ENCODE data around the gene FRMD4A. TPM values are rescaled to one million over a fixed set of nuclear protein-coding genes. Genes with fewer than 3 reads are reported as not detected.
"Not testable (repeated sequence)": the region's sequence is repeated elsewhere in the genome, so short reads cannot be mapped to it uniquely, and the experiment has no call there.

The FRMD4A gene
- total RNA-seq, 1 donor from 2014 or later: 0.64 TPM

DNA sequence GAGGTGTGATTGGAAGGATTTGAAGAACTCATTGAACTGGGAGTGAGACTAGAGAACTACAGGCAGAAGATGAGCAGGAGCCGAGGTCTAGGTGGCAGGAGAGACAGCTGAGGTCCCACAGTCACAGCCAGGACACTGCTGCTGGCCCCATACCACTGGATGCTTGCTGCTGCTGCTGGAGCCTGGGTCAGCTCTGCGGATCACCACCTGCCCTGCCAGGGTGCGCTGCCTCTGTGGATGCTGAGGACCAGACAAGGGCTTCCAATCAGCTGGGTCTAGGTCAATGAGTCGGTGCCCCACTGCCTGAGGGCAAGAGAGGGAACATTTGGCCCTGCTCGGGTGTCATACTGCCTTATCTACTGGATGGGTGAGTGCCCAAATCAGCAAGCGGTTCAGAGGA lies 94.4 kb downstream of the FRMD4A start:
- Mint-ChIP-seq H3K4me1 (no peaks in the 10 kb centered on the region), H3K4me3 (no peak overlapping the region), H3K27ac (no peak overlapping the region), H3K9me3 (peaks cover 4% of the 10 kb centered on the region), H3K27me3 (peaks cover 34% of the 10 kb centered on the region), H3K36me3 (ENCODE audit: low read depth) (no peaks in the 10 kb centered on the region)
- ATAC-seq (ENCODE audit: low read depth) (no peak), DNase-seq (no peak)
- intact Hi-C loops (cut with micrococcal nuclease): no loop called here
- CTCF ChIA-PET: no interaction called here
- POLR2A ChIA-PET: no interaction called here
- TF ChIP-seq CTCF (IDR thresholded peaks at IDR 0.05): no peak

DNA sequence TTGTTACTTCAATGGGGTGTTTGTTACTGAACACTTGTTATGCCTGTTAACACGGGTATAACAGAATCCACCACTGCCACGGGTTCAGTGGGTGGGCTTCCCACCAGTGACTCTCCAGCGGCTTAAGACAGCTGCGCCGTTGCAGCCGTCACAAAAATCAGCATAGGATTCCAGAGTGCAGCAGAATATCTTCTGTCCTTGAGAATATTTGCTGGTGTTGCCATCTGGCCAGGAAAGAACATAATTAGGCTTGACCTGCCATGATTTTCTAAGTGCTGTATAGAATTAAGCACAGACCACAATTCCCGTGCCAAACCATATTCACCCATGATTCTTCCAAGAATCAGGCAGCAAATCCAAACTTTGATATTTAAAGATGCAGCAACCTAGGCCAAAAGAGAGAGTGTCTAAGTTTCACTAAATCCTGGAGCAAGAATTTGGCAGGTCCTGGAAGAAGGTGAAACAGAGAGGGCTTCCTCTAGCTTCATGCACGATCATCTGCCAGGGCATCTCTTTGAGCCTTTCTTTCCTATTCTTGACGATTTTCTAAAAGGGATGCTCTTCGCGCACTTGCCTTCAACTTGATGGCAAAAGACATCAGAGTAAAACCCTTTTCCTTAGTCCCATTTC lies 95.0 kb downstream of the FRMD4A start:
- intact Hi-C loops (cut with micrococcal nuclease): no loop called here
- DNase-seq (no peak), ATAC-seq (ENCODE audit: low read depth) (no peak)
- H3K9me3 Mint-ChIP-seq: peaks cover 4% of the 10 kb centered on the region
- TF ChIP-seq CTCF (IDR thresholded peaks at IDR 0.05): no peak
- H3K36me3 Mint-ChIP-seq (ENCODE audit: low read depth): no peaks in the 10 kb centered on the region
- POLR2A ChIA-PET: no interaction called here
- no peak overlapping the region for H3K4me3 Mint-ChIP-seq
- no peaks in the 10 kb centered on the region for H3K4me1 Mint-ChIP-seq
- H3K27me3 Mint-ChIP-seq: peaks cover 34% of the 10 kb centered on the region
- no peak overlapping the region for H3K27ac Mint-ChIP-seq
- CTCF ChIA-PET: no interaction called here

GRCh38 chr10:14233566-14233965 lies 97.2 kb downstream of the FRMD4A start:
- Mint-ChIP-seq H3K9me3 (peaks cover under 1% of the 10 kb centered on the region), H3K27me3 (peaks cover 25% of the 10 kb centered on the region), H3K27ac (no peak overlapping the region), H3K4me3 (no peak overlapping the region), H3K36me3 (ENCODE audit: low read depth) (no peaks in the 10 kb centered on the region), H3K4me1 (no peaks in the 10 kb centered on the region)
- no peak for DNase-seq
- ChIA-PET POLR2A (no interaction called here), CTCF (no interaction called here)
- intact Hi-C loops (cut with micrococcal nuclease): no loop called here
- TF ChIP-seq CTCF (IDR thresholded peaks at IDR 0.05): no peak
- no peak for ATAC-seq (ENCODE audit: low read depth)

- H3K4me1 Mint-ChIP-seq; H3K27ac Mint-ChIP-seq; H3K9me3 Mint-ChIP-seq; DNase-seq; H3K4me3 Mint-ChIP-seq; intact Hi-C loops (cut with micrococcal nuclease); H3K36me3 Mint-ChIP-seq (ENCODE audit: low read depth); ATAC-seq (ENCODE audit: low read depth); POLR2A ChIA-PET; CTCF ChIA-PET: not testable (repeated sequence)
- H3K27me3 Mint-ChIP-seq: peaks cover 30% of the 10 kb centered on the region
These were observed 101.9 kb downstream of the FRMD4A start for GRCh38 chr10:14228798-14229197.

DNA sequence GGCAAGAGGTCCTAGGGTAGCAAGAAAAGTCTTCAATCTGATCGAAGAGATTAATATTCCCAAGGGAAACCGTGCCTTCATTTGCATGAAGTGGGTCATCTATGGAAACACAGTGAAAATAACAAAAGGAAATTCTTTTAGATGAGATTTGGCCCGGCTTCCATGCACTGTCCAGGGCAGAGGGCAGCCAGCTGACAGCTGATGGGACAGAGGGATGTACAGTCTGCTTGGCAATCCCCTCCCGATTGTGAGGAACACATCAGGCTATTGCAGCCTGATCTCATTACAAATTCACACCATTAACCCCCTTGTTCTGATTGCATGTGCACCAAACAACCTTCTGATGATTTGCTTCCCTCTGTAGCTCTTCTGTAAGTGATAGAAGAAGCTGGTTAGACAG lies 105.3 kb downstream of the FRMD4A start:
- POLR2A ChIA-PET: no interaction called here
- Mint-ChIP-seq H3K4me3 (no peak overlapping the region), H3K9me3 (no peaks in the 10 kb centered on the region), H3K27ac (no peak overlapping the region), H3K4me1 (no peaks in the 10 kb centered on the region), H3K27me3 (peaks cover 30% of the 10 kb centered on the region), H3K36me3 (ENCODE audit: low read depth) (no peaks in the 10 kb centered on the region)
- intact Hi-C loops (cut with micrococcal nuclease): no loop called here
- no peak for DNase-seq
- ATAC-seq (ENCODE audit: low read depth): no peak
- no peak for TF ChIP-seq CTCF (IDR thresholded peaks at IDR 0.05)
- CTCF ChIA-PET: no interaction called here

DNA sequence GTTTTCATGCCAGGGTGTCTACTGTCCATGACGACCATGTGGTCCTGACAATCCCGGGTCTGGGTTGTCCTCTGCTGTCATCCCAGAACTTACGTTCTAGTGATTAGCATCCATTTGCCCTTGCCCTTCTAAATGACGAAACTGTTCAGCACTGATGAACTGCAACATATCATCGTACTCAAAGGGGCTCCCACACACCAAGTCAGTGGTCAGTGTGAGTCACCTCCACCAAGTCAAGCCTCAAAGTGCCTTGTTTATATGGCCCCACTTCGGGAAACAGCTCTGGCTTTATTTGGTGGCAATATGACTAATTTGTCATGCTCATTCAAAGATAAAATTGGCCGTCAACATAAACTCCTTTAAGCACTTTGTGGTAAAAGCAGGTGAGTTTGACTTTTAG lies 110.7 kb downstream of the FRMD4A start:
- H3K27me3 Mint-ChIP-seq: peaks cover 40% of the 10 kb centered on the region
- ATAC-seq (ENCODE audit: low read depth) (no peak), DNase-seq (no peak)
- TF ChIP-seq CTCF (IDR thresholded peaks at IDR 0.05): no peak
- H3K36me3 Mint-ChIP-seq (ENCODE audit: low read depth): no peaks in the 10 kb centered on the region
- no peaks in the 10 kb centered on the region for H3K9me3 Mint-ChIP-seq
- no peak overlapping the region for H3K27ac Mint-ChIP-seq
- ChIA-PET CTCF (no interaction called here), POLR2A (no interaction called here)
- intact Hi-C loops (cut with micrococcal nuclease): no loop called here
- no peaks in the 10 kb centered on the region for H3K4me1 Mint-ChIP-seq
- no peak overlapping the region for H3K4me3 Mint-ChIP-seq

All from activated B cell treated with CpG ODN at 0.5 μM for 24 hours (primary cell).